NCI-H1930 (cell line): Measurements from ENCODE around the gene MBLAC1.

Source experiments
- DNase-seq, 2 experiments: peaks; one replicate each; lab custom pipeline; 2025; lab: John Stamatoyannopoulos, UW

MBLAC1 gene

DNA sequence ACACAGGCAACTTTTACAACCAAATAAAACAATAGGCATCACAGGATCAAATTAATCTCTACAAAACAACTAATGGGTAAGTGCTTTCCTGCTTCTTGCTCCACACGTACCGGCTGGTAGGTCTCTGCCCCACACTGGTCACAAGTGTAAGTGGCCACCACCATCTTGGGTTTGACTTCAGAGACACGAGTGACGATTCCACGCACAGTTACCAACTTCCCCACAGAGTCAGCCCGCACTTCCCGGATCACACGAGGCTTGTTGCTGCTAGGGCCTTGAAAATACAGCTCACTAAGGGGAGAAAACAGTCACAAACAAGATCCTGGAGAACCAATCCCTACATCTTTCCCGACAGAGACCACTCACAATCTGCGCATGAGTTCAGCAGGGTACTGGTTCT is 27.9 kb upstream of the MBLAC1 start:
- no peak for DNase-seq

DNA sequence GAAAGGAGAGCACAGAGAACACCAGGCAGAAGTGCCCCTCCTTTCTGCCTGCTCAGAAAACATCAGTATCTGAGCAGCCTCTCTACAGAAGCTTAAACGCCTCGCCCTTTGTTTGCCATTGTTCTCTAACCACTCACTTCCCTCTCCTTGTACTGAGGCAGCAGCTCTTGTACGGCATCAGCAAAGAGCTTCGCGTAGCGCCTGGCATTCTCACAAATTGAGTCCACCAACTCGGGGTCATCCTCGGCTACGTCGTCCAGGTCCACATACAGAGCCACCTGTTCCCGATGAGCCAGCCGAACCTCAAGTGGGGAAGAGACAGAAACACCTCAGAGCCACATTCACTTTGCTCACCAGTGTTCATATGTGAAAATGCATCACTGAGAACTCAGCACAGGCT is 27.3 kb upstream of the MBLAC1 start:
- DNase-seq = no peak

DNA sequence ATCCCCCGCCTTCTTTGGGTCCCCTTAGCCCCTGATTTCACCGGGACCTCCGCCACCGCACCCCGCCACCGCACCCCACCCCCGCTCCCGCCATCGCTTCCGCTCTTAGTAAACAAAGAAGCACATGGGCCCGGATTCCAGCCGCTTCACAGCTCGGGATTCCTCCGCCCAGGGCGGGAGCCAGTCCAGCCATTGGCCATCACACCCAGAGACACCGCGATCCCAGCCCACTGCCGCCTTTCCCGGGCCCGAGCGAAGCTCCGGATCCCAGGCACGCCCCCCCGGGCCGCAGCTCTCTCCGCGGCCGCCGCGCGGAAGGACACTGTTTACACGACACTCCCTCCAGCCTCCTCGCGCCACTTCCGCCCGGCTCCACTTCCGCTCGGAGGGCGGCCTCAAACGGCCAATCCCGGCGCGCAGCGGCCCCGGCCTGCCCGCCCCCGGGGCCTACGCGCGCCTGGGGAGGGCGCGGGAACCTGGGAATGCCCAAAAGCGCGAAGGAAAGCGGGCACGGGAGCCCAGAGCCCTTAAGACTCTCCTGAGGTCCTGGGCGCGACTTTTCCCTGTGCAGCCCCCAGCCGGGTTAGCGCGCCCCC is 26.2 kb upstream of the MBLAC1 start:
- DNase-seq = peak; percentile 94 to 97

DNA sequence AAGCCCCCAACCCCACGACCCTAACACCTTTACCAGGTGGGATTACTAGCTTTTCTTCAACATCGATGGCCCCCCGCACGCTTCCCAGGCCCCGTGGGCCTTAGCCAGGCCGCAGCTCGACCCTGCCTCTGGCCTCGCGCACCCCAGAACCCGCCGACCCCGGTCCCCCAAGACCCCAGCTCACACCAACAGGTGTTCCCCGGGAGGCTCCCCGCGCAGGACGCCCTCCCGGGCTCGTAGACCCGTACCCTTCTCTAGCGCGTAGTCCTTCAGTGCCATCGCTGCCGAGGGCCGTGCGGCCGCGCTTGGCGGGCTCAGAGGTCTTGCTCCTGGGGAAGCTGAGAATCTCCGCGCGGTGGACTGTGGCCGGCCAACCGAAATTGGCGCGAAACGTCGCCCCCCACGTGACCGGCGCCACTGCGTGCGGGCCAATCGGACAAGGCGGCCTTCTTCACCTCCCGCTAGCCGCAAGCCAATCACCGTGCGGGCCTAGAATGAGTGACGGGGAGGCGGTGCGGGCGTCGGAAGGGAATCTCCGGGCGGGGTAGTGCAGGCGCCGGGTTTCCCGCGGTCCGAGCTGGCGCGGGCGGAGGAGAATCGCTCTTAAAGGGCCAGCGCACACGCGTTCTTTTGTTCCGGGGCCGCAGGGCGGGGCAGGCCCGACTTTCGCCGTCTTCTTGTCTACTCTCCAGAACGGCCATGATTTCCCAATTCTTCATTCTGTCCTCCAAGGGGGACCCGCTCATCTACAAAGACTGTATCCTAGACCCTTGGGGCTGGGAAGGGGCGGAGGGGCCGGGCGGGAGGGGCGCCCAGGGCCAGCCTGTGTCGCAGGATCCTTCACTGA is 25.5 kb upstream of the MBLAC1 start, which contains the start of the genes AP4M1 and MCM7:
TSS of gene AP4M1 (plus strand) at position 628 of the 847 bp plus-strand sequence. CDS start at position 700, 72 bp downstream.
TSS of gene MCM7 (minus strand) at position 382 of the 847 bp plus-strand sequence. CDS start at position 279, 103 bp downstream.
- DNase-seq = peak; percentile 99 to 100

DNA sequence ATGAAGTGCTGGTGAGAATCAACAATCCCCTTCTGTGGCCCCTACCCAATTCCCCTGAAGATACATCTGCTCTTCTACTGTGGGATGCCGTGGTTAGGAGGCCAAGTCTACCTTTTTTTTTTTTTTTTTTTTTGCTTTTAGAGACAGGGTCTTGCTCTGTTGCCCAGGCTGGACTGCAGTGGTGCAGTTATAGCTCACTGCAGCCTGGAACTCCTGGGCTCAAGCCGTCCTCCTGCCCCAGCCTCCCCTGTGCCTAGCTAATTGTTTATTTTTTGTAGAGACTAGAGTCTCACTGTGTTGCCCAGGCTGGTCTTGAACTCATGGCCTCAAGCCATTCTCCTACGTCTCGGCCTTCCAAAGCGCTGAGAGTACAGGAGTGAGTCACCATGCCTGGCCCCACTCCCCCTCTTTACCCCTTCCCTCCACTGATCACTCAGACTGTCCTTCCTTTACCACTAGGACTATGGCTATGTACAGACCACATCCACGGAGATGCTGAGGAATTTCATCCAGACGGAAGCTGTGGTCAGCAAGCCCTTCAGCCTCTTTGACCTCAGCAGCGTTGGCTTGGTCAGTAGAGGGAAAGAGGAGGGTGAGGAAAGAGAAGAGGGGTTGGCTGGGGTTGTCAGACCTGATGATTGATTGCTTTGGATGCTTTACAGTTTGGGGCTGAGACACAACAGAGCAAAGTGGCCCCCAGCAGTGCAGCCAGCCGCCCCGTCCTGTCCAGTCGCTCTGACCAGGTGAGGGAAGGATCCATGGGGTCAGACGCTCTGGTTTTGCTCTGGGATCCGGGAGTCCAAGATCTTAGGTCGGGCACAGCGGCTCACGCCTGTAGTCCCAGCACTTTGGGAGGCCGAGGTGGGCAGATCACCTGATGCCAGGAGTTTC is 23.6 kb upstream of the MBLAC1 start:
- no peak for DNase-seq

DNA sequence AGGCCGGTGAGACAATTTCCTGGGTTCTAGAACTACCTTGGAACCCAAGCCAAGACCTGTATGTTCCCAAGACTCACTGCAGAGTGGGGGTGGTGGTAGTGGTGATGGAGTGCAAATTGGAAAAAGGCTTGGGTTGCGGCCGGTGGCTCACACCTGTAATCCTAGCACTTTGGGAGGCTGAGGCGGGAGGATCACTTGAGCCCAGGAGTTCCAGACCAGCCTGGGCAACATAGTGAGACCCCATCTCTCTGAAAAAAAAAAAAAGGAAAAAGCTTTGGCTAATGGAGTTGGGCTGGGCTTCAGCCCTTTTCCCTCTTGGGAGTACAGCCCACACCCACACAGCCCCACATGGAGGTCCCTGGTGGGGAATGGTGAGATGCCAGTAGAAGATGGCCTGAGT is 21.2 kb upstream of the MBLAC1 start:
- DNase-seq = no peak

DNA sequence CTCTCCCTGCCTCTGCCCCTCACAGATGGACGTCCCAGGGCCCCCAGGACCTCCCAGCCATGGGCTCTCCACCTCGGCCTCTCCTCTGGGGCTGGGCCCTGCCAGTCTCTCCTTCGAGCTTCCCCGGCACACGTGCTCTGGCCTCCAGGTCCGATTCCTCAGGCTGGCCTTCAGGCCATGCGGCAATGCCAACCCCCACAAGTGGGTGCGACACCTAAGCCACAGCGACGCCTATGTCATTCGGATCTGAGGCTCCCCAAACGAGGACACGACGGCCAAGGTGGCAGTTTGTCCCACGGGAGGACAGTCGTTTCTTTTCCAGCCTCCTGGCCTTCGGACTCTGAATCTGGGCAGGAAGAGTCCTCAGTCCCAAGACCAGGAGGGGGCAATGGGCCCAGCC is 20.1 kb upstream of the MBLAC1 start:
- DNase-seq = no peak

DNA sequence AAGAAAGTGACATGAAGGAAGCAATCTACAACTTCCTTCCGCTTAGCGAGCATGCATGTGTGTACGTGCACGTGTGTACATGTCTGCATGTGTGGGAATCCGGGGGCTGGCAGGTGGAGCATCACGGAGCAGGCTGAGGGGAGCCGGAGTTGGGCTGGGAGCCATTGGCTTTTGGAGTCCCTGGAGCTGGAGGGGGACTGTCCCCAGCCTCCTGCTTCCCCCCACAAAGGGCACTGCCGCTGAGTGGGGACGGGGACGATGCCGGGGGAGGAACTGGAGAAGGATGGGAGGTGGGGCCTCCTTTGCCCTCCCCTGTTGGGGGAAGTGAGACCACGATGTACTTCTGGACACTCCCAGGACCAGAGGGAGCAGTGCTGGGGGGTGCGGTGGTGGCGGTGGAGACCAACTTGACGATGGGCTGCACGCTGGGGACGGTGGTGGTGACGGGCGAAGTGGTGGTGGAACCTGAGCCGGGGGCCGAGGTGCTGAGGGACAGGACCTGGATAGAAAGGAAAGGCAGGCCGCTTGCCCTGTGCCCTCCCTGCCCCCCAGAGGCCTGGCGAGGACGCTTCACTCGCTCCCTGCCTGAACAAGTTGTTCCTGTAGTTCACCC is 19.5 kb upstream of the MBLAC1 start:
- DNase-seq = no peak

DNA sequence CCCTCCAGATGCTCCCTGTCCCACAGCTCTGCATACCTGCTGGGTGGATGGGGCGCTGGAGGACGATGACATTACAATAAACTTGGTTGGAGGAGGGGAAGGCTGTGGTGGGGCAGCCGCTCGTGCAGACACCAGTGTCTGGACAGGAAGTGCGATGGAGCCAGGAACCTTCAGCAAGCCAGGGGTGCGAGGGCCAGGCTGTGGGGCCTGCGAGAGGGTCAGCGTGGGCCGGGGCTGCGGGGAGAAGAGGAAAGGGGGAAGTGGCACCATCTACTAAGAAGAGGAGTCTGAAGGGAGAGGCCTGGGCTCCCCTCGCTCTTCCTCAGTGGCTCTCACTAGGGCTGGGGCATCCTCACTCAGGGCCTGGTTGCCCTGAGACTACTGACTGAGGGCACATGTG is 18.9 kb upstream of the MBLAC1 start:
- DNase-seq = no peak

DNA sequence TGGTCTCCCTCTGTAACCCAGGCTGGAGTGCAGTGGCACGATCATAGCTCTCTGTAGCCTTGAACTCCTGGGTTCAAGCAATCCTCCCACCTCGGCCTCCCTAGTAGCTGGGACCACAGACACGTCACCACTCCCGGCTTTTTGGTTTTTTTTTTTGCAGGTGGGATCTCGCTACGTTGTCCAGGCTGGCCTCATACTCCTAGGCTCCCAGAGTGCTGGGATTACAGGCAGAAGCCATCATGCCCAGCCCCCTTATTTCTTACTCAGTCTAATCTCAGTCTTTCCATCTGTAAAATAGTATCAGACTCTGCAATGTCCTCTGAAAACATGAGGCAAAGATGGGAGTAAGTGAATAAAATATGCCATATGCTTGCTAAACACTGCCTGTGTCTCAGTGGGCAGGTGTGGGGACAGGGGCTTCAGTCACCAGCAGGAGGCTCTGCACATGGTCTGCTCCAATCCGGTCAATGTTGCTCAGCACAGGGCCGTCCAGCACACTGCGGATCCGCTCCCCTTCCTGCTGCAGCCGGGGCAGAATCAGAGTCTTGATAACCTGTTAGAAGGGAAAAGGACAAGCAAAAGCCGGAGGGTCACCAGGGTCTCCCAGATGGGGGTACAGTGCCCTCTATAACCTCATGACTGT is 17.1 kb upstream of the MBLAC1 start:
- no peak for DNase-seq

DNA sequence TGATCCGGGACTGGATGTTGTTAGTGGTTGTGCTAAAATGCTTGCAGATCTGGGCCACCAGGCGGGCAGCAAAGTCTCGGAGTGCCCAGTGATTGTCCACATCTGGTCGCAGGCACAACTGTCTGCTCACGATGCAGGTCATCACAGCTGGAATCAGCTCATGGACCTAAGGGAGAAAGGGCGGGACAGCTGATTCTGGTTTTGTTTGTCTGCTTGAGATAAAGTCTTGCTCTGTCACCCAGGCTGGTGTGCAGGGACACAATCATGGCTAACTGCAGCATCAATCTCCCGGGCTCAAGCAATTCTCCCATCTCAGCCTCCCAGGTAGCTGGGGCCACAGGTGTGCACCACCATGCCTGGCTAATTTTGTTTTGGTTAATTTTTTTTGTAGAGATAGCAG is 15.6 kb upstream of the MBLAC1 start:
- no peak for DNase-seq

DNA sequence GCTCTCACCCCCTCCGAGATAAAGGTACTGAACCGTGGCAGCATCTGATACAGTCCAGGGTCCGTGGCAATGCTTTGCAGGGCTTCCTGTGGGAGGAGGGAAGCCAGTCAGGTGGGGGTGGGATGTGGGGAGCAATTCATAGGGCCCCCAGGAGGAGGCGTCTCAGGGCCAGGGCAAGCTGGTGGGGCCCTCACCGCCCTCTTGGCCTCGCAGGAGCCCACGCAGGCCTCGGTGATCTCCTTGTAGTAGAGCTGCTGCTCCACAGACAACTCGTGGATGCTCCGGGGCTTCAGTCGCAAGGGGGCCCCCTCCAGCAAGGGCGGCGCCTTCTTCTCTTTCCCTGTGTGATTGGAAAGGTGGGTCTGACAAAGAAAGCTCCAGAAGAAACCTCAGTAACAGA is 14.9 kb upstream of the MBLAC1 start:
- no peak for DNase-seq

DNA sequence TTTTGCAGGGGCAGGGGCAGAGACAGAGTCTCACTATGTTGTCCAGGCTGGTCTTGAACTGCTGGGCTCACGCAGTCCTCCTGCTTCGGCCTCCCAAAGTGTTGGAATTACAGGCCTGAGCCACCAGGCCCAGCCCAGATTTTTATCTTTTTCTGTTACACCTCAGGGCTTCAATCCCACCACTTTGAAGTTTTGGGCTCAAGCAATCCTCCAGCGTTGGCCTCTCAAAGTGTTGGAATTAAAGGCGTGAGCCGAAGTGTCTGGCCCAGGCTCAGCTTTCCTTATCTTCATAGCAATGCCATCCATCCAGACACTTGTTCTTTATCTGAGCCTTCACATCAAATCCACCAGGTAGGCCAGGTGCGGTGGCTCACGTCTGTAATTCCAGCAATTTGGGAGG is 11.7 kb upstream of the MBLAC1 start:
- DNase-seq = no peak

DNA sequence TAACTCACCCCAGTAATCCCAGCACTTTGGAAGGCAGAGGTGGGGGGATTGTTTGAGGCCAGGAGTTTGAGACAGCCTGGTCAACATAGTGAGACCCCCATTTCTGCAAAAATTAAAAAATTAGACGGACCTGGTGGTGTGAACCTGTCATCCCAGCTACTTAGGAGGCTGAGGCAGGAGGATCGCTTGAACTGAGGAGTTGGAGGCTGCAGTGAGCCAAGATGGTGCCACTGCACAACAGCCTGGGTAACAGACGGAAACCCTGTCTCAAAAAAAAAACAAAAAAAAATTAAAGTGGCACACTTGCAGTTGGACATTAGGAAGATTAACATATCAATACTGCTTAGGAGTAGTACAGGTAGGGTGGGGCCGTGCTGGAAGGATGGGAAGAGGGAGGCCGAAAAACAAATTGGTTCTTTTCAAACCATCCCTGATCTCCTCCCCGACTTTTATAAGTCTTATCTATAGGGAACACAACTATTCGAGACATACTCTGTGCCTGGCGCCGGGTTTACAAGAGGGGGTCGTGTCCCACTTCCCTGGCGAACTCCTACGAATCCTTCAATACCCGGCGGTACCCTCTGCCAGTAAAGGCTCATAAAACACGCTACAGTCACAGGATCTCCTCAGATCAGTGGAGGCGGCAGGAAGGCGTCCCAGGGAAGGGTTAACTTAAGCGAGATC is 8.2 kb upstream of the MBLAC1 start:
- DNase-seq = no peak

DNA sequence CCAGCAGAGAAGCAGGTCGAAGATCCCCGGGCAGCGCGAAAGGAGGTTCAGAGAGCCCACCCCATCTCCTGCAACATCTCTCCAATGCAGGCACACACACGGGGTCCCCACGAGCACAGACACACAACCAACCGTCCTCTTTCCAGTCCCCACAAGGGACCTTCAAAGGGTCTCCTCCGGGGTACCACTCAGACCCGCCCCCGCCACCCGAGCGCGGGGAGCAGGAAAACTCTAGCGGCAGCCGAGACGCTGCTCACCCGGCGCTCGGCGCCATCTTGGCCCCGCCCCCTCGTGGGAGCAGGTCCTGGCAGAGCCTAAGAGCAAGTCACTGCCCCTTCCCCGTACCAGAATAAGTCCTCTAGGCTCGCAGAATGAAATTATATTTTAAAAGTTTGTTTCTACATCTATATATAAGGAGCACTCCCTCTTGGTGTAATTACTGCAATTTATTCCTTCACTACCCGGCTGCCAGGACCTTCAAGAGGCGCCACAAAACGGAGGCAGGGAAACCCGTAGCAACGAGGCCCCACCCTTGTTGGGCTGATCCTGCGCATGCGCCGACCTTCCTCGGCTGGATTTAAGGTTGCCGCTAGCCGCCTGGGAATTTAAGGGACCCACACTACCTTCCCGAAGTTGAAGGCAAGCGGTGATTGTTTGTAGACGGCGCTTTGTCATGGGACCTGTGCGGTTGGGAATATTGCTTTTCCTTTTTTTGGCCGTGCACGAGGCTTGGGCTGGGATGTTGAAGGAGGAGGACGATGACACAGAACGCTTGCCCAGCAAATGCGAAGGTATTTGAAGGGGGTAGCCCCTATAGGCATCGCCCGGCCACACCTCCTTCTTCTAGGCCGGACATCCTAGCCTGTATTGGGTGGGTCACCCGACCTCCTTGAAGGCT is 7.4 kb upstream of the MBLAC1 start, which contains the start of the genes CNPY4 and TAF6:
TSS of gene CNPY4 (plus strand) at position 563 of the 898 bp plus-strand sequence. CDS start at position 674, 111 bp downstream.
TSS of gene TAF6 (minus strand) at position 287 of the 898 bp plus-strand sequence. CDS start 5,149 bp downstream, outside the sequence.
- DNase-seq = peak; percentile 95 to 96

DNA sequence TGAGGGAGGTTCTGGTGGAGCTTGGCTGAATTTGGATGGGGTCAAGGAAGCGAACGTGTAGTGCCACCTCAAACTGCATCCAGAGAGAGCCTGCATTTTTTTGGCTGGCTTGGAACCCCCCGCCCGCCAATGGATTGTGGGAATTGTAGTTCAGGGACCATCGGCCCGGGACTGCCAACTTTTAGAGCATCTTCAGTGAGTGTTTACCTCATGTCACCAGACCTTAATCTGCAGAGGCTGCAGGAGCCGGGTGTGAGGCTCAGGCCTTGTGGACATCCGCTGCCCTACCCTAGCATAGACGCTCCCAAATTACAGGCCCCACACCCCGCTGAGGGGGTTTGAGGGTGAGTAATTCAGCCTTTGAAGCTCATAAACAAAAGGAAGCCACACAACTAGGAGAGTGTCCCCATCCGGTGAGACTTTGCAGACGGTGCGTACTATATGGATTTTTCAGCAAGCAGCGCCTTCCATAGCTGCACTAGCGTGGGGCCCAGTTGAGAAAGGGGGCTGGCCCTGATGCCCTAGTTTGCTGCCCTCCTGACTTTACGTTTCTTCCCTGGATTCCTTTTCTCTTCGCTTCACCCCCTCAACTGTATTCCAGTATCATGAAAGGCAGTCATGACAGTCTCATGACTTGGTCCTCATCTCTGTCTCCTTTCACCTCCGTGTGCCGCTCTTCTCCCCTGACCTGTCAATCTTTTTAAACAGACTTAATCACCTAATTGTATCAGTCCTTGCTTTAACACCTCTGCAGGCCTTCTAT is 6.6 kb upstream of the MBLAC1 start:
- DNase-seq = peak in 1 of 2 experiments; percentile 52

DNA sequence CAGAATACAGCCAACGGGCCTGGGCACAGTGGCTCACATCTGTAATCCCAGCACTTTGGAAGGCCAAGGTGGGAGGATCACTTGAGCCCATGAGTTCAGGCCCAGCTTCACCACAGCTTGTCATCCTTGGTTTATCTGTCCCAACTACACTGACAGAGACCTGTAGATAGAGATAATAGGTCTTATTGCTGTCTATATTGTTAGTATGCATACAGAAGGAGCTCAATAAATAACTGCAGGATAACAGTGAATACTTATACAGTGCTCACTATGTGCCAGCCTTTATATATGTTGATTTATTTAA is 6.1 kb upstream of the MBLAC1 start:
- no peak for DNase-seq

DNA sequence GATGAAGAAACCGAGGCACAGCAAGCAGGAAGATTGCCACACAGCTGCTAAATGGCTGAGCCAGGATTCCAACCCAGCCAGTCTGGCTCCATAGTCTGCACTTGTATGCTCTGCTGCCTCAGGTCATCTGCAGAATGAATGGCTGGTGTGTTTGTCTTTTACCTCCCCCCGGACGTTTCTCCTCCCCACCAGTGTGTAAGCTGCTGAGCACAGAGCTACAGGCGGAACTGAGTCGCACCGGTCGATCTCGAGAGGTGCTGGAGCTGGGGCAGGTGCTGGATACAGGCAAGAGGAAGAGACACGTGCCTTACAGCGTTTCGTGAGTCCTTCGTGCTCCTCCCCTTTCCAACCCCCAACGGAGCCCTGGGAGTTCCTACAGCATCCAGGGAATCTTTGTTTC is 4.7 kb upstream of the MBLAC1 start:
- DNase-seq = no peak

DNA sequence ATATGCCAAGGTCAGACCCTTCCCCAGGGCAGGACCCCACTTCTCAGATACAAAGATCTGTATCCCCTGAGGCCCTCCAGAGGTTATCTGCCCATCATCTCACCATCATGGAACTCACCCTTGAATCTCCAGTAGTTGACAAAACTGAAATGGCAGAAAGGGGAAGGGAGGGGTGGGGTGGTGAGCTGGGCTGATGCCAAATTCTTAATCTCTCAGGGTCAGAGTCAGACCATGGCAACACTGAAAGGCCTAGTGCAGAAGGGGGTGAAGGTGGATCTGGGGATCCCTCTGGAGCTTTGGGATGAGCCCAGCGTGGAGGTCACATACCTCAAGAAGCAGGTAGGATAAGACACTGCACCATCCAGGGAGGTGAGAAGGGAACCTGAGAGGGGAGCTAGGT is 4.2 kb upstream of the MBLAC1 start:
- DNase-seq = no peak
